Adrenal gland (tissue), 12 donors: ENCODE data around the gene TPM4. TPM values are rescaled to one million over a fixed set of nuclear protein-coding genes. Genes with fewer than 3 reads are reported as not detected.

ENCODE experiments used
- DNase-seq, 7 donors: peaks; one replicate each; pipeline ENCODE4 v3.0.0-alpha.2; 2019 to 2020
- H3K27ac ChIP-seq, 5 donors: fragments of 200-600 bp; sonication (generic) in 4 of 5; 1 replicate in 3 of 5; 2 replicates in 2 of 5; pipeline versions ENCODE4 v1.5.1 to v1.8.0; 2016 to 2020; ENCODE audit warnings: mild to moderate bottlenecking in 1 of 5
- H3K27me3 ChIP-seq: fragments of 200-600 bp; 2 replicates; pipeline ENCODE4 v1.8.0; 2021
- H3K36me3 ChIP-seq, 2 donors: fragments of 200-600 bp; replicated peaks in 1 of 2; 1 replicate in 1 of 2; 2 replicates in 1 of 2; pipeline versions ENCODE4 v1.5.1 to v1.8.0; 2018 to 2022
- H3K4me1 ChIP-seq, 2 donors: fragments of 200-600 bp; replicated peaks in 1 of 2; 1 replicate in 1 of 2; 2 replicates in 1 of 2; pipeline versions ENCODE4 v1.5.1 to v1.8.0; 2018 to 2021
- H3K4me3 ChIP-seq, 4 donors: fragments of 200-600 bp; sonication (generic) in 3 of 4; one replicate each; pipeline ENCODE4 v1.5.1; 2016 to 2018
- H3K9me3 ChIP-seq, 3 donors: fragments of 200-600 bp; sonication (generic) in 1 of 3; replicated peaks in 1 of 3; 1 replicate in 2 of 3; 2 replicates in 1 of 3; pipeline versions ENCODE4 v1.5.1 to v1.8.0; 2016 to 2021
- POLR2A ChIP-seq, 2 donors: fragments of 450-650 bp; IDR thresholded peaks; one replicate each; pipeline ENCODE4 v1.6.1; 2017; ENCODE audit warnings: antibody characterized with exemption in 2 of 2, mild to moderate bottlenecking in 2 of 2, moderate library complexity in 1 of 2
- WGBS, 4 donors: extraction: QIAGEN DNeasy Blood & Tissue Kit in 2 of 4; methylation state at CpG; one replicate each; pipeline versions ENCODE4 v1.1.5 to v1.1.7; 2013 to 2017; 5-methylcytosine and 5-hydroxymethylcytosine counted together
- intact Hi-C, 2 donors: fragments of 100-400 bp; cut with DNase I; formaldehyde crosslinking; loops; one replicate each; pipeline versions ENCODE4 v1.14.1 to v1.15.0; 2022 to 2023
- polyA plus RNA-seq, 3 donors: library from polyadenylated mRNA; stranded (reverse); fragments of 200-250 nt in 2 of 3; fragments of 350-450 nt in 1 of 3; fragmentation: Illumina TruSeq in 1 of 3; extraction: RNeasy Lipid Tissue Mini Kit (QIAGEN cat#74804) in 1 of 3; gene quantifications; one replicate each; pipeline ENCODE4 v1.2.3, GENCODE V29; 2013 to 2014
- total RNA-seq, 9 donors: library from RNA; depleted of rRNA in 4 of 9; stranded (reverse); fragments of >200 nt in 4 of 9; fragments of 120-200 nt in 1 of 9; fragmentation: NEBNext Ultra II Directional in 1 of 9; extraction: Animal tissue kit (Norgen Biotek cat#: 25700) in 1 of 9; gene quantifications; one replicate each; pipeline versions ENCODE4 v1.1.0 to v1.2.4, GENCODE V29; 2013 to 2023
- TF ChIP-seq, protein P1 (sequence below), 6 experiments: fragments of 450-650 bp in 4 of 6; fragments of 200-600 bp in 2 of 6; sonication (generic) in 1 of 6; IDR thresholded peaks; 1 replicate in 5 of 6; 2 replicates in 1 of 6; pipeline versions ENCODE4 v1.5.1 to v1.8.0; 2016 to 2021; ENCODE audit warnings: antibody characterized with exemption in 6 of 6, mild to moderate bottlenecking in 2 of 6, moderate library complexity in 1 of 6
- donor health status: healthy with polysubstance abuse.
- donor health status: Bipolar disorder and iron deficiency.
- donor health status: DM: yes; HTN: yes; CAD: no.
- donor health status: DM: no; HTN: no; CAD: no.
- donor health status: DM: no; HTN: no; CAD: no.
- donor health status: DM: yes; HTN: yes; CAD: no.

Gene TPM4
- total and polyA plus RNA-seq, 12 donors = 111 to 294 (median 204) TPM

DNA sequence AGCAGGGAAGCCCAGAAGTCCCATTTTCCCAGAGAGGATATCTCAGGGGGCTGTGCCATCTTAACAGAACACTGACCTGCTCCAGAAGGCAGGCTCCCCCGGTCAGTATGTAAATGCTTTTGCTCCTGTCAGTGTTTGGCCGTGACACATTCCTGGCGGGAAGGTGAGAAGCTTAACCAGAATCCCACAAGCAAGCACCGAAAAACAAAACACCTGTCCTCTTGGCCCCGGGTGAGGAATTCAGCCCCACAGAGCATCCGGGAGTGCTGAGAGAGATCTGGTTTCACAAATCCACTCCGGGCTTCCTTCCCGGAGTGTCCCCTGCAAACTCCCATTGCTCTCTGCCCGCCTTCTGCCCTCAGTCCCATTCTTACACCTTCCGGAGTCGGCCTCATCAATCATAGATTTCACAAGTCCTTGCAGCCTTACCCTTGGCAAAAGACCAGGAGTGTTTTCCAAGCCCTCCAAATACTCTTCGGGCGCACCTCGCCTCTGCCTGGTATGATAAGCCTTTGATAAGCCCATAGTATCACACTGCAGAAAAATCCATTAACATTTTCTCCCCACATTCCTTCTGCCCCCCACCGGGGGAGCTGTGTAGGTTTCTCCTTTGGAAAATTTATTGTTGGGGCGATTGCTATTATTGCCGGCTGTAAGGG lies 12.2 kb downstream of the TPM4 start:
- intact Hi-C loops = no loop called here
- Histone ChIP-seq H3K9me3 (no peaks in the 10 kb centered on the region), H3K27me3 (no peaks in the 10 kb centered on the region), H3K4me1 (peaks cover 0 to 37% of the 10 kb centered on the region in 2 donors), H3K27ac (peak overlapping the region in 4 of 5 donors; percentile 11 to 76 (median 32)), H3K4me3 (no peak overlapping the region), H3K36me3 (peaks cover 0 to 100% of the 10 kb centered on the region in 2 donors)
- DNase-seq = peak in 6 of 7 donors; percentile 54 to 79 (median 65)
- TF ChIP-seq, protein P1, sequence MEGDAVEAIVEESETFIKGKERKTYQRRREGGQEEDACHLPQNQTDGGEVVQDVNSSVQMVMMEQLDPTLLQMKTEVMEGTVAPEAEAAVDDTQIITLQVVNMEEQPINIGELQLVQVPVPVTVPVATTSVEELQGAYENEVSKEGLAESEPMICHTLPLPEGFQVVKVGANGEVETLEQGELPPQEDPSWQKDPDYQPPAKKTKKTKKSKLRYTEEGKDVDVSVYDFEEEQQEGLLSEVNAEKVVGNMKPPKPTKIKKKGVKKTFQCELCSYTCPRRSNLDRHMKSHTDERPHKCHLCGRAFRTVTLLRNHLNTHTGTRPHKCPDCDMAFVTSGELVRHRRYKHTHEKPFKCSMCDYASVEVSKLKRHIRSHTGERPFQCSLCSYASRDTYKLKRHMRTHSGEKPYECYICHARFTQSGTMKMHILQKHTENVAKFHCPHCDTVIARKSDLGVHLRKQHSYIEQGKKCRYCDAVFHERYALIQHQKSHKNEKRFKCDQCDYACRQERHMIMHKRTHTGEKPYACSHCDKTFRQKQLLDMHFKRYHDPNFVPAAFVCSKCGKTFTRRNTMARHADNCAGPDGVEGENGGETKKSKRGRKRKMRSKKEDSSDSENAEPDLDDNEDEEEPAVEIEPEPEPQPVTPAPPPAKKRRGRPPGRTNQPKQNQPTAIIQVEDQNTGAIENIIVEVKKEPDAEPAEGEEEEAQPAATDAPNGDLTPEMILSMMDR (IDR thresholded peaks at IDR 0.05) = peak in 2 of 6 experiments; percentile 14 to 28
- no peak for TF ChIP-seq POLR2A (IDR thresholded peaks at IDR 0.05)
- WGBS, 4 donors = 51 to 64% (median 62%) methylated on average over 16 to 17 of the region's 17 CpGs

DNA sequence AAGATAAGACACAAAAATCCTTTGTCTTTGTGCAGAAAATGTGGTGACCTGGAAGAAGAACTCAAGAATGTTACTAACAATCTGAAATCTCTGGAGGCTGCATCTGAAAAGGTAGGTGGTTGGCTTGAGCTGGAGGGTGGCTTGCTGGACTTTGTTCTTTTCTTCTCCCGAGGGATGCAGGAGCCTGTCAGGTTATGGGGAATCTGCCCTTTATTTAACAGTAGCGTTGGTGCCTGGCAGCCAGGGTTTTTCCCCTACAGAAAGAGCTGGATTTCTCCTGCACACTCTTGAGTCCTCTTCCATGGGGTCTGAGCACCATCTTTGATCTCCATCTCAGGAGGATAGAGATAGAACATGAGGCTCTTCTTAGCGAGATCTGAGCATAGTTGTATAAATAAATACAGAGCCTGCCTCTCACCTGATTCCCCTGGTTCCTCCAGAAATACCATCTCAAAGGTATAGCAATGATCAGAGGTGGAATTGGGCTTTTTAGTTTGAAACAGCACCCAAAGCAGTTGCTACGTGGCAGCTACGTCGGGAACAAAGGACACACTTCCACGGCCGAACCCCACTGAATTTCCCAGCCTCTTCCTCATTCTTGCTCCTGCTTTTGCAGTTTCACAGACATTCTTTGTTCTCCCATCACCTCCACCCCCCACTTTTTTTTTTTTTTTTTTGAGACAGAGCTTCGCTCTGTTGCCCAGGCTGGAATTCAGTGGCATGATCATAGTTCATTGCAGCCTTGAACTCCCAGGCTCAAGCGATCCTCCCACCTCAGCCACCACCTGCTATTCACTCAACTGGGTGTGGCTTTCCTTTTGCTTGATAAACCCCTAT lies 12.9 kb downstream of the TPM4 start:
- intact Hi-C loops = no loop called here

DNA sequence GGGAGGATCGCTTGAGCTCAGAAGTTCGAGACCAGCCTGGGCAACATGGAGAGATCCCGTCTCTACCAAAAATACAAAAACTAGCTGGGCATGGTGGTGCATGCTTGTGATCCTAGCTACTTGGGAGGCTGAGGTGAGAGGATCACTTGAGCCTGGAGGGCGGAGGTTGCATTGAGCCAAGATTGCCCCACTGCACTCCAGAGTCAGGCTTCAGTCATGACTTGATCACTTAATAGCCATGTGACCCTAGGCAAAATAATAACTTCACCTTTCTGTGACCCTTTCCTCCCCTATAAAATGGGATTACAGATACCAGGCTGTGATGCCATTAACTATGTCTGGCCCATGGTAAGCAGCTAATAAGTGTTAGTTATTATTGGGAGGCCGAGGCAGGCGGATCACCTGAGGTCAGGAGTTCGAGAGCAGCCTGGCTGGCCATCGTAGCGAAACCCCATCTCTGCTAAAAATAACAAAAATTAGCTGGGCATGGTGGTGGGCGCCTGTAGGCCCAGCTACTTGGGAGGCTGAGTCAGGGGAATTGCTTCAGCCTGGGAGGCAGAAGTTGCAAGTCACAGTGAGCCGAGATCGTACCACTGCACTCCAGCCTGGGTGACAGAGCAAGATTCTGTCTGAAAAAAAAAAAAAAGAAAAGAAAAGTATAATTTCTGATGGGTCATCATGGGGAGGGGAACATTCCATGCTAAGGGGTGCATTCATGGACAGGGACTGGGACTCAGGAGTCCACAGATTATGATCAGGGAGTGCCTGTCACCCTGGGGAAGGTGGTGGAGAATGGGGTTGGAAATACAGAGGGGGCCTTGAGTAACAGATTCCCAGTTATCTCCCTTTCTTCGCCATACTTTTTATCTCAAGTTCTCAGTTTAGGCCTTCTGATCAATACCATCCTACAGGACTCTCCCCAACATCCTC lies 15.5 kb downstream of the TPM4 start:
- Histone ChIP-seq H3K27me3 (no peaks in the 10 kb centered on the region), H3K4me3 (no peak overlapping the region), H3K9me3 (no peaks in the 10 kb centered on the region), H3K4me1 (peaks cover 0 to 25% of the 10 kb centered on the region in 2 donors), H3K36me3 (peaks cover 0 to 100% of the 10 kb centered on the region in 2 donors), H3K27ac (no peak overlapping the region)
- DNase-seq = no peak
- intact Hi-C loops = no loop called here
- 95 to 98% (median 96%) methylated on average over 12 to 13 of the region's 13 CpGs for WGBS, 4 donors
- TF ChIP-seq POLR2A (IDR thresholded peaks at IDR 0.05) = no peak
- TF ChIP-seq, protein P1 (IDR thresholded peaks at IDR 0.05) = no peak

More for the DNA sequence above, 12.9 kb downstream of the TPM4 start:
- WGBS, 4 donors = 76 to 84% (median 81%) methylated on average over 10 of the region's 10 CpGs
- Histone ChIP-seq H3K27ac (peak overlapping the region in 3 of 5 donors; percentile 11 to 76 (median 41)), H3K4me1 (peaks cover 0 to 37% of the 10 kb centered on the region in 2 donors), H3K36me3 (peaks cover 0 to 100% of the 10 kb centered on the region in 2 donors), H3K4me3 (no peak overlapping the region), H3K27me3 (no peaks in the 10 kb centered on the region), H3K9me3 (no peaks in the 10 kb centered on the region)
- TF ChIP-seq, protein P1 (IDR thresholded peaks at IDR 0.05) = no peak
- DNase-seq = peak in 1 of 7 donors; percentile 30
